ENCODE measurements around the gene RILPL2. TPM values are rescaled to one million over a fixed set of nuclear protein-coding genes. Genes with fewer than 3 reads are reported as not detected.

The RILPL2 gene
- total and polyA plus RNA-seq, 11 donors: 1.6 to 3.4 (median 2.2) TPM

DNA sequence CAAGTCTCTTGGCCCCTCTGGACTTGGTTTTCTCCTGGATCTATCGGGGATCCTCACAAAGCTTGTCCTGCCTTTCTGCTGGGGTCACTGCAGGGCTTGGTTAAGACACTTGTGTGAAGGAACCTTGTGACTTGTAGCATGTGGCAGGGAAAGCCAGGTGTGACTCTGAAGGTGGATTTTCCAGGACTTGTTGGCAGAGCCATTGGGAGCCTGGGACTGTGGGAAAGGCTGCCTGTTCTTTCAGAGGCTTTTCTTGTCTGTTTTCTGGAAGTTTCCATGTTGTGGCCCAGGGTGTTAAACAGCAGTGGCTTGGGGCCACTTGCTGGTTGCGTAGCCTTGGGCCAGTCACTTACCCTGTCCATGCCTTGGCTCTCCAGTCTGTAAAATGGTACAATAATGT lies 39.9 kb downstream of the RILPL2 start:
- H3K27me3 ChIP-seq: no peaks in the 10 kb centered on the region
- H3K4me3 ChIP-seq: no peak overlapping the region
- no peak for DNase-seq
- intact Hi-C loops (cut with DNase I): no loop called here
- H3K36me3 ChIP-seq: peaks cover 4 to 95% (median 79%) of the 10 kb centered on the region in 9 donors
- TF ChIP-seq POLR2A (IDR thresholded peaks at IDR 0.05): no peak
- TF ChIP-seq, protein P1, sequence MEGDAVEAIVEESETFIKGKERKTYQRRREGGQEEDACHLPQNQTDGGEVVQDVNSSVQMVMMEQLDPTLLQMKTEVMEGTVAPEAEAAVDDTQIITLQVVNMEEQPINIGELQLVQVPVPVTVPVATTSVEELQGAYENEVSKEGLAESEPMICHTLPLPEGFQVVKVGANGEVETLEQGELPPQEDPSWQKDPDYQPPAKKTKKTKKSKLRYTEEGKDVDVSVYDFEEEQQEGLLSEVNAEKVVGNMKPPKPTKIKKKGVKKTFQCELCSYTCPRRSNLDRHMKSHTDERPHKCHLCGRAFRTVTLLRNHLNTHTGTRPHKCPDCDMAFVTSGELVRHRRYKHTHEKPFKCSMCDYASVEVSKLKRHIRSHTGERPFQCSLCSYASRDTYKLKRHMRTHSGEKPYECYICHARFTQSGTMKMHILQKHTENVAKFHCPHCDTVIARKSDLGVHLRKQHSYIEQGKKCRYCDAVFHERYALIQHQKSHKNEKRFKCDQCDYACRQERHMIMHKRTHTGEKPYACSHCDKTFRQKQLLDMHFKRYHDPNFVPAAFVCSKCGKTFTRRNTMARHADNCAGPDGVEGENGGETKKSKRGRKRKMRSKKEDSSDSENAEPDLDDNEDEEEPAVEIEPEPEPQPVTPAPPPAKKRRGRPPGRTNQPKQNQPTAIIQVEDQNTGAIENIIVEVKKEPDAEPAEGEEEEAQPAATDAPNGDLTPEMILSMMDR (IDR thresholded peaks at IDR 0.05): no peak
- H3K27ac ChIP-seq: no peak overlapping the region
- 92 to 98% (median 96%) methylated on average over 2 of the region's 2 CpGs for WGBS, 4 donors
- ATAC-seq: no peak
- H3K4me1 ChIP-seq: peaks cover 0 to 34% (median 19%) of the 10 kb centered on the region in 12 donors
- no peaks in the 10 kb centered on the region for H3K9me3 ChIP-seq

DNA sequence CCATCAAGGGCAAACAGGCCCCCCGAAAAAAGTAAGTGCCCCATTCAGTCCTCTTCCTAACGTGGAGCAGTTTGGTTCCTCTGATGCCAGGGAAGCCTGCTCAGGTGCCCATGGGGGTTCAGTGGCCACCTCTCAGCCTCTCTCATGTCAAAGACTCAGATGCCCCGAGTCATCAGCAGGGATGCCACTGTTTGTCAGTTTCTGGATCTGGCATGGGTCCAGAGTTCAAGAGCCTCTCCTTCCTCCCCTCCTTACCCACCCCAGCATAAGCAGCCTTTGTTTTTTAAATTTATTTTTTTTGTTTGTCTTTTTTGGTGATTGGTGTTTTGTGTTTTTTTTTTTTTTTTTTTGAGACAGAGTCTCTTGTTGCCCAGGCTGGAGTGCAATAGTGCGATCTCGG lies 41.2 kb downstream of the RILPL2 start:
- 78 to 84% (median 81%) methylated on average over 5 of the region's 5 CpGs for WGBS, 4 donors
- ATAC-seq (no peak), DNase-seq (no peak)
- Histone ChIP-seq H3K4me3 (no peak overlapping the region), H3K27ac (no peak overlapping the region), H3K36me3 (peaks cover 4 to 98% (median 85%) of the 10 kb centered on the region in 9 donors), H3K27me3 (no peaks in the 10 kb centered on the region), H3K4me1 (peaks cover 0 to 47% (median 32%) of the 10 kb centered on the region in 12 donors), H3K9me3 (no peaks in the 10 kb centered on the region)
- intact Hi-C loops (cut with DNase I): no loop called here
- TF ChIP-seq, protein P1 (IDR thresholded peaks at IDR 0.05): no peak
- TF ChIP-seq POLR2A (IDR thresholded peaks at IDR 0.05): no peak

DNA sequence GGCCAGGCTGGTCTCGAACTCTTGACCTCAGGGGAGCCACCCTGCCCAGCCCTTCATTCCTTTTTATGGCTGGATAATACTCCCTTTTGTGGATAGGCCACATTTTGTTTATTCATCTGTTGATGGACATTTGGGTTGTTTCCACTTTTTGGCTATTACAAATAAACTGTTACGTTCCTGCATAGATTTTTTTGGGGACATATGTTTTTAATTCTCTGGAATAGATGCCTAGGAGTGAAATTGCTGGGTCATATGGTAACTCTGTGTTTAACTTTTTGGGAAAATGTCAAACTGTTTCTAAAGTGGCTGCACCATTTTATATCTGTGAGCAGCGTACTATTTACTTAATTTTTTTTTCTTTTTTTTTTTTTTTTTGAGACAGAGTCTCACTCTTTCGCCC lies 42.7 kb downstream of the RILPL2 start:
- Histone ChIP-seq H3K4me1 (peaks cover 0 to 43% (median 29%) of the 10 kb centered on the region in 12 donors), H3K27ac (no peak overlapping the region), H3K27me3 (no peaks in the 10 kb centered on the region), H3K36me3 (peaks cover 4 to 84% (median 73%) of the 10 kb centered on the region in 9 donors), H3K9me3 (no peaks in the 10 kb centered on the region), H3K4me3 (no peak overlapping the region)
- 88 to 92% (median 90%) methylated on average over 4 of the region's 4 CpGs for WGBS, 4 donors
- intact Hi-C loops (cut with DNase I): loop anchor here in 3 of 10 donors (5.0 kb wide), 4 partner anchors 69 to 189 kb away; partner anchors contain the start of genes RILPL1 (in 1 of the 3) and TMED2 (in 1 of the 3)
- DNase-seq (no peak), ATAC-seq (no peak)
- TF ChIP-seq, protein P1 (IDR thresholded peaks at IDR 0.05): no peak
- TF ChIP-seq POLR2A (IDR thresholded peaks at IDR 0.05): no peak

DNA sequence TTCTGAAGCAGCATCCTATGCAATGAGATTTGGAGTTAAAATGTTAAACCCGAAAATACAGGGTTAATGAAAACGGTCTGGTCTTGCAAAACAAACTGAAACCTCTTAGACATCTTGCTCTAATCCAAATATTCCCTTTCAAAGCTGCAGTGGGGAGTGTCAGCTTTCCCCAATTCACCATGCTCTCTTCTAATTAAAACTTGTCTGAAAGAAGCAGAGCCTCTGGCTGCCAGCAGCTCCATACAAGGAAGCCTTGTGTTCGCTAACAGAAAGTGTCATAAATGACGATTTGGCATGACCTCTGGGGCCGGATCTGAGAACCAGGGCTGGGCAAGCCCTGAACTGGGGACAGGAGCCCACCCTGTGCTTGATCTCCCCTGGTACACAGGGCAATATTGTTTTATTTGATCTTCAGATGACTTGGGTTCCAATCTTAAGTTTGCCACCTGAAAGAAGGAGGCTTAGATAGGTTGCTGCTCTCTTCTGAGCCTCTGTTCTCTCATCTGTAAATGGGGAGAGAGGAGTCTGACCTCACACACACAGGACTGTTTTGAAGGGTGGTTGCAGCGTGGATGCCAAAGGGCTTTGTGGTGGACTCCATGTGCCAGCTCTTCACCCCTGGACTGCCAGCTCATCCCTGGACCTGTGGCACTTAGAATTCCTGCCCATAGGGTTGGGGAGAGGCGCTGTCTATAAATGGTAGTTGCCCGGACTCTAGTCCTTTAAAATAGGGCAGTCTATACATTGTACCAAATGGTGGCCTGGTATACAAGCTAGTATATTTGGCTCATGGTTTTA lies 44.7 kb downstream of the RILPL2 start:
- Histone ChIP-seq H3K9me3 (no peaks in the 10 kb centered on the region), H3K36me3 (peaks cover 3 to 64% (median 61%) of the 10 kb centered on the region in 9 donors), H3K4me3 (no peak overlapping the region), H3K27ac (peak overlapping the region in 5 of 12 donors; percentile 12 to 89 (median 84)), H3K4me1 (peaks cover 0 to 48% (median 33%) of the 10 kb centered on the region in 12 donors), H3K27me3 (no peaks in the 10 kb centered on the region)
- DNase-seq (no peak), ATAC-seq (no peak)
- WGBS, 4 donors: 53 to 83% (median 69%) methylated on average over 8 of the region's 8 CpGs
- TF ChIP-seq, protein P1 (IDR thresholded peaks at IDR 0.05): no peak
- TF ChIP-seq POLR2A (IDR thresholded peaks at IDR 0.05): no peak
- intact Hi-C loops (cut with DNase I): loop anchor here in 3 of 10 donors (5.0 kb wide), 4 partner anchors 71 to 191 kb away; partner anchors contain the start of genes RILPL1 (in 1 of the 3) and TMED2 (in 1 of the 3)
